Stimulated activated CD8-positive, alpha-beta memory T cell treated with anti-CD3 and anti-CD28 coated beads, Interleukin-4, amount 100 ng/mL, for 4 hours (primary cell): ENCODE results near the gene BORCS6.

Experiments
- DNase-seq, 2 donors: peaks; one replicate each; pipeline ENCODE4 v3.0.0-alpha.2; 2020; ENCODE audit warnings: low read depth in 2 of 2, low spot score in 1 of 2

The BORCS6 gene

GRCh38 chr17:8143581-8144400, 46.2 kb downstream of the BORCS6 start:
- no peak for DNase-seq

GRCh38 chr17:8142887-8143580, 46.9 kb downstream of the BORCS6 start:
- DNase-seq = no peak

- DNase-seq = no peak
These were observed 47.7 kb downstream of the BORCS6 start for GRCh38 chr17:8142158-8142886.

- no peak for DNase-seq
These were observed 48.2 kb downstream of the BORCS6 start for GRCh38 chr17:8141741-8142140.

GRCh38 chr17:8141045-8141444, 48.9 kb downstream of the BORCS6 start:
- DNase-seq = no peak

- no peak for DNase-seq
These were observed 49.6 kb downstream of the BORCS6 start for GRCh38 chr17:8140065-8141029.

GRCh38 chr17:8138672-8139371, 51.2 kb downstream of the BORCS6 start:
- peak; percentile 89 to 91 for DNase-seq

GRCh38 chr17:8138374-8138671, 51.7 kb downstream of the BORCS6 start:
- DNase-seq = no peak
